GM21529 (cell line): ENCODE measurements around the gene MACC1.
A peak's percentile ranks its signal among the peaks of the same experiment; 100 is the strongest.

Experiments used
- ATAC-seq: cut with Tn5 transposase; IDR thresholded peaks from one replicate; pipeline ENCODE4 v1.9.1; 2021; ENCODE audit not compliant: unreplicated experiment

Gene MACC1

DNA sequence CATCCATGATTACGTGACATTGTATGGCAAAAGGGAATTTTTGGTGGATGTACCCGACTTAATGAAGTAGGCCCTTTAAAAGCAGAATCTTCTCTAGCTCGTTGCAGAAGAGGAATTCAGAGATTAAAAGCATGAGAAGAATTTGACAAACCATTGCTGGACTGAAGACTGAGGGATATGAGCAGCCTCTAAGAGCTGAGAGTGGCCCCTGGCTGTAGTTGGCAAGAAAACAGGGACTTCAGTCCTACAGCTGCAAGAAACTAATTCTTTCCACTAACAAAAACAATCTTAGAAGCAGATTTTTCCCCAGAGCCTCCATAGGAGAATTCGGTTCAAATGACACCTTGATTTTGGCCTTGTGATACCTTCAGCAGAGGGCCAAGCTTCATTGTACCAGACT lies 34.1 kb downstream of the MACC1 start:
- no peak for ATAC-seq

DNA sequence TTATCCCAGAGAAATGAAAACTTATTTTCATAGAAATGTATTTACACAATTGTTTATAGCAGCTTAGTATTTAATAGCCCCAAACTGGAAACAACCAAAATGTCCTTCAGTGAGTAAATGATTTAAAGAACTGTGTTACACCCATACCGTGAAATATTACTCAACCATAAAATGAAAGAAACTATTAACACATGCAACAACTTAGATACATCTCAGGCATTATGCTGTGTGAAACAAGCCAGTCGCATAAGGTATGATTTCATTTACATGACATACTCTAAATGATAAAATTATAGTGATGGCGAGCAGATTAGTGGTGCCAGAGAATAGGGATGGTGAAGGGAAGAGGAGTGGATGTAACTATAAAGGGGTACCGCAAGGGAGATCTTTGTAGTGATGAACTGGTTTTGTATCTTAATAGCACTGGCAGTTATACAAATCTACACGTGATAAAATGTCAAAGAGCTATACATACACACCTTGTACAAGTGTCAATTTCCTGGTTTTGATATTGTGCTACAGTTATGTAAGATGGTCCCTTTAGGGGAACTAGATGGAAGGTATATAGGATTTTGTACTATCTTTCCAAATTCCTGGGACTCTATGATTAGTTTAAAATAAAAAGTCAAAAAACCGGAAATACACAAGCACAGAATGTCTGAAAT lies 40.5 kb downstream of the MACC1 start:
- ATAC-seq = no peak

GRCh38 chr7:20173828-20174227 lies 43.4 kb downstream of the MACC1 start:
- ATAC-seq = no peak

DNA sequence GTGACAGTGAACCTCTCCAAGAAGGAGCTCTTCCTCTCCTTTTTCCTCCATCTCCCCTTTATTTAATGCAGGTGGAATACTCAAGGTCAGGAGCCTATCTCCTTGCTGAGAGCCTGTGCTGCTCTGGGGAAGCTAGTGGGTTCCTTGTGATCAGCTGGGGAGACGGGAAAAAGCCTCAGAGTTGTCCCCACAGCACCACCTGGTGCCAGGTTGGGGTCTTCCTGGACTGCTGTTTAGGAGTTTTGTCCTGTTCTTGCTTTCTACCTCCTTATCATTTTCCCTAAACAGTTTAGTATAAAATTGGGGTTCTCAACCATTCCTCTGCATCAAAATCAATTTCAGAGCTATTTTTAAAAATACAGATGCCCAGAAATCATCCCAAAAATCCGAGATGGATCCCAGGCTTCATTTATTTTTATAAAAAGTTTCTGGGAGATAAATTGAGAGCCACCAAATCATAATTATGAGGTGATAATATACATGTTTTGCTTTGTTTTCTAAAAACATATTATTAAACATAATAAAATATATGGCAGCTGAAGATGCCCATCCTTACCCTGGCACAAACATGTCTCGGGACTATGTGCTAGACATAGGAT lies 44.3 kb downstream of the MACC1 start:
- ATAC-seq = peak; percentile 66

GRCh38 chr7:20170633-20171032 lies 46.6 kb downstream of the MACC1 start:
- ATAC-seq = no peak

- no peak for ATAC-seq
These were observed 52.1 kb downstream of the MACC1 start for GRCh38 chr7:20165146-20165510.

DNA sequence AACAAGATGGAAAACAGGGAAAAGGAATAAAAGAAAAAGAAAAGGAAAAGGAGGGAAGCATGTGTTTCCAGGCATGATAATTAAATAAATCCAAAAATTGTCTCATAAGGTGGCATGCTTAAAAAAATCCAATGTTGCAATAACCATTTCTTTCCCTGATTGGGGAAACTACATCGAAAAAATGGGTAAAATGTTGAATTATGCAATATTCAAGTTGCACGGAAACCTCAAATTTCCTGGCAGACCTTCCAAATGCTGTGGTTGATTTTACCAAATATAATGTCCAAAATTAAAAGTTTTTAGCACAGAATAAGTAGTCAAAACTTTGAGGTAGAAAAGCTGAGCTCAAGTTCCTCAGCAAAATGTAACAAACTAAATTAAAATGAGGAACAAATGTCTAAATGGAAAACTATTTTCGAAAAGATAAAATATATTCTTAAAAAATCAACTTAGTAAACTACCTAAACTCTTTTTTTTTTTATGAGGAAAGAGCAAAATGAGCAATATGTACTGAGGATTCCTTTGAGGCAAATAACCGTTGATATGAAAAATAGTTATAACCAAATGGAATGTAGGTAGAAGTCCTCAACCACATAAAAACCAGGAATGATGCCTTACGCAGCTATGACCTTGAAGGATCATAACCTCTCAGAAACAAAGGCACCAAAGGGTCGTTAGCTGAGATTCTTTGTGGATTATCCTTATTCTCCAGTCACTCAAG lies 52.6 kb downstream of the MACC1 start:
- ATAC-seq = no peak

- ATAC-seq = no peak
These were observed 54.5 kb downstream of the MACC1 start for GRCh38 chr7:20162665-20163064.

- no peak for ATAC-seq
These were observed 57.9 kb downstream of the MACC1 start for GRCh38 chr7:20159226-20159747.

GRCh38 chr7:20158684-20159083 lies 58.5 kb downstream of the MACC1 start:
- no peak for ATAC-seq

DNA sequence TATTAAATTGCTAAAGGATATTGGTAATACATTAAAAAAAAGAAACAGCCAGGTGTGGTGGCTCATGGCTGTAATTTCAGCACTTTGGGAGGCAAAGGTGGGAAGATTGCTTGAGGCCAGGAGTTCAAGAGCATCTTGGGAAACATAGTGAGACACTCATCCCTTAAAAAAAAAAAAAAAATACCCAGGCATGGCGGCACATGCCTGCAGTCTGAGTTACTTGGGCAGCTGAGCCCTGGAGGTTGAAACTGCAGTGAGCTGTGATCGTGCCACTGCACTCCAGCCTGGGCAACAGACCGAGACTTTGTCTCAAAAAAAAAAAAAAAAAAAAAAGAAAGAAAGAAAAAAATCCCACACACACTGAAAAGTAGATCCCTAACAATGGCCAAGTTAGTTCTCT lies 59.7 kb downstream of the MACC1 start:
- no peak for ATAC-seq

GRCh38 chr7:20153999-20154398 lies 63.2 kb downstream of the MACC1 start:
- no peak for ATAC-seq

GRCh38 chr7:20153567-20153966 lies 63.6 kb downstream of the MACC1 start:
- ATAC-seq = no peak

GRCh38 chr7:20152511-20152910 lies 64.7 kb downstream of the MACC1 start:
- ATAC-seq = no peak

GRCh38 chr7:20151708-20152456 lies 65.3 kb downstream of the MACC1 start:
- ATAC-seq = no peak

DNA sequence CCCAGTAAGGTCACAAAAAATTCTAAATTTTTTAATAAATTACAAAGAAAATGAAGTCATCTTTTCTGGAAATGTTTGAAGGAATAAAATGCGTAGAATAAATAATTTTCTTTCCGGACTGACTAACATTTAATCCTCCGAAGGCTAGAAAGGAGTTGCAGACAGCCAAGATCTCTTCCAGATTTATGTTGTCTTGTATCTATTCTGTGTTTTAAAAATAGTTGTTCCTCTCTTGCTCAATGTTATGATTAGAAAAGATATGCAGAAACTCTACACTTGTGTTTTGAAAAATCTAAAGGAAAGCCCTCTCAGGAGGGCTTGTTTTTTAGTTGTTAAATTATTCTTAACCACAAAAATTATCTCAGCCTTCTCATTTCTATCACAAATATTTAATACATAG lies 70.7 kb downstream of the MACC1 start:
- ATAC-seq = no peak

DNA sequence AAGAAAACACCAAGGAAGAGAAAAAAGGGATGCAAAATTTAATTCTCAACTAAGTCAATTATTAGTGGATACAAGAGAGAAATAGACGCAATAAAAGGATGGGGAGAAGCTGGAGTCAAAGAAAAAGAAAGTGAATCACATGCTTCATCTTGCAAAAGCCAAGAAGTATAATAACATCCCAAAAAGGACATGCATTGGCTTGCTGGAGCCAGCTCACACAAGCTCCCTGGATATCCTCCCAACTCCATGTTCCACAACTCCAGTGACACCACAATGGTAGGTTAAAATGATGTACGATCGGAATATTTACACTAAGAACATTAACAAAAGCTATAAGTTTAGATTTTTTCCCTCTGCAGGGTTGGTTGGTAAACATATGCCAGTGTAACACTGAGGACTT lies 72.4 kb downstream of the MACC1 start:
- no peak for ATAC-seq

GRCh38 chr7:20141666-20142065 lies 75.5 kb downstream of the MACC1 start:
- ATAC-seq = no peak

GRCh38 chr7:20141002-20141345 lies 76.2 kb downstream of the MACC1 start:
- ATAC-seq = no peak

- ATAC-seq = no peak
These were observed 76.7 kb downstream of the MACC1 start for GRCh38 chr7:20140291-20141001.

DNA sequence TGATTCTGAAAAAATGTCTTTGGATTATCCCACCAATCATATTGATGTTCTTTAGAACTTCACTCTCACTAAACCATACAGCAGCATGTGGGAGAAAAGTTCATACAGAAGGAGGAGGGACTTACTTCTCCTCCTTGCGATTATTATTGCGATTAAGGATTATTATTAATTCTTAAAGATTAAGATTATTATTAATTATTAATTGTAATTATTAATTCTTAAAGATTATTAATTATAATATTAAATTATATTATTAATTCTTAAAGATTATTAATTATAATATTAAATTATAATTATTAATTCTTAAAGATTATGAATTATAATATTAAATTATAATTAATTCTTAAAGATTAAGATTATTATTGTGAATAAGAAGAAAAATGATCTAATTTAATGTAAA lies 80.5 kb downstream of the MACC1 start:
- no peak for ATAC-seq
